ENCODE measurements around the gene ARG1. TPM values are rescaled to one million over a fixed set of nuclear protein-coding genes. Genes with fewer than 3 reads are reported as not detected.

Gene ARG1
- total and polyA plus RNA-seq, 4 donors: 238 to 1,194 (median 883) TPM

DNA sequence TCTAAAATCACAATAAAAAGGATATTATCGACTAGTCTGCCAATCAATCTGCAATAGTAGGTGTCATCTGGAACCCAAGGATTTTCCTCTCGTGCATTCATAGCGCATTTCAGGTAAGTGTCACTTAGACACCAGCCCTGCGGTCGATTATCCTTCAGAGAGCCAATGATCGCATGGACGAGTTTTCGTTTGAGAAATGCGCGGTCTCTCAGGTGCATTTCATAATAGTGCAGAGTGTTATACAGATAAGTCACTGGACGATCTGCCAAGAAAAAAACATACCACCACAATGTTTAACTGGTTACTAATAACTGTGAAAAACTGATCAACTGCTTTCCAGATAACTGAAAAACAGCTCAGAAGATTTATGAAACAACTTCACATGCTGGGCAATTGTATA is 21.0 kb downstream of the ARG1 start:
- no peaks in the 10 kb centered on the region for H3K27me3 ChIP-seq (ENCODE audit: control insufficient read depth in 4 of 4, insufficient read depth in 4 of 4, low read length in 3 of 4)
- no peak for DNase-seq (ENCODE audit: low spot score)
- H3K4me1 ChIP-seq (ENCODE audit: control insufficient read depth in 4 of 4, insufficient read depth in 4 of 4, low read length in 3 of 4): peaks cover 0 to 2% (median 0%) of the 10 kb centered on the region in 4 donors
- TF ChIP-seq MAX (IDR thresholded peaks at IDR 0.05) (no peak), HNF4A (conservative IDR thresholded peaks at IDR 0.05) (peak in 1 of 2 donors; percentile 26)
- no peak overlapping the region for H3K27ac ChIP-seq (ENCODE audit: low read depth in 1 of 2, low read length in 2 of 2)
- no peak overlapping the region for H3K4me3 ChIP-seq (ENCODE audit: low read depth in 1 of 3, low read length in 3 of 3)
- H3K9ac ChIP-seq (ENCODE audit: low read depth in 1 of 2, low read length in 2 of 2): no peak overlapping the region
- H3K36me3 ChIP-seq (ENCODE audit: control insufficient read depth in 4 of 4, insufficient read depth in 3 of 4, low read depth in 1 of 4, low read length in 3 of 4): peaks cover 2 to 59% (median 39%) of the 10 kb centered on the region in 4 donors
- WGBS: 60% methylated on average over 11 of the region's 11 CpGs
- no peaks in the 10 kb centered on the region for H3K9me3 ChIP-seq (ENCODE audit: control insufficient read depth in 4 of 4, low read length in 3 of 4)

DNA sequence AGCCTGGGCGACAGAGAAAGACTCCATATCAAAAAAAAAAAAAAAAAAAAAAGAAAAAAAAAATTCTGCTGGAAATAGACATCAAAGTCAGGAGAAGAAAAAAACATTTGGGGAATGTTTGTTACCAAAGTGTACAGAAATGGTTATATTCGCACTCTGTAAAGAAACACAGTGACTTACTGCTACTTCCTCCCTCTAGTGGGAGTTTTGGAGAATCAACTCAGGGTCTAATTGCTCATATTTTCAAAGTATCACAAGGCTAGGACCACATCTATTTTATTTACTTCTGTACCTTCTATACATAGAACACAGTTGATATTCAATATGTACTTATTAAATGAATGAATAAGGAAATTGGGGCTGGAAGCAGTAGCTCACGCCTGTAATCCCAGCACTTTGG is 24.4 kb downstream of the ARG1 start:
- WGBS: 91% methylated on average over 3 of the region's 3 CpGs
- TF ChIP-seq RAD21 (IDR thresholded peaks at IDR 0.05) (peak; percentile 68 to 77), CTCF (IDR thresholded peaks at IDR 0.05; ENCODE audit: low read depth, low read length, missing input control) (peak; percentile 50), SP1 (IDR thresholded peaks at IDR 0.05) (no peak), NR2F2 (IDR thresholded peaks at IDR 0.05) (no peak), YY1 (IDR thresholded peaks at IDR 0.05) (no peak), ZBTB33 (IDR thresholded peaks at IDR 0.05) (no peak), JUND (IDR thresholded peaks at IDR 0.05) (no peak), FOXA1 (IDR thresholded peaks at IDR 0.05) (no peak)
- TF ChIP-seq, protein P1, sequence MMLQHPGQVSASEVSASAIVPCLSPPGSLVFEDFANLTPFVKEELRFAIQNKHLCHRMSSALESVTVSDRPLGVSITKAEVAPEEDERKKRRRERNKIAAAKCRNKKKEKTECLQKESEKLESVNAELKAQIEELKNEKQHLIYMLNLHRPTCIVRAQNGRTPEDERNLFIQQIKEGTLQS (IDR thresholded peaks at IDR 0.05): no peak
- H3K4me3 ChIP-seq (ENCODE audit: low read depth in 1 of 3, low read length in 3 of 3): no peak overlapping the region
- no peaks in the 10 kb centered on the region for H3K27me3 ChIP-seq (ENCODE audit: control insufficient read depth in 4 of 4, insufficient read depth in 4 of 4, low read length in 3 of 4)
- H3K27ac ChIP-seq (ENCODE audit: low read depth in 1 of 2, low read length in 2 of 2): no peak overlapping the region
- peaks cover 2 to 65% (median 51%) of the 10 kb centered on the region in 4 donors for H3K36me3 ChIP-seq (ENCODE audit: control insufficient read depth in 4 of 4, insufficient read depth in 3 of 4, low read depth in 1 of 4, low read length in 3 of 4)
- H3K9ac ChIP-seq (ENCODE audit: low read depth in 1 of 2, low read length in 2 of 2): no peak overlapping the region
- no peak for DNase-seq (ENCODE audit: low spot score)
- no peaks in the 10 kb centered on the region for H3K9me3 ChIP-seq (ENCODE audit: control insufficient read depth in 4 of 4, low read length in 3 of 4)
- H3K4me1 ChIP-seq (ENCODE audit: control insufficient read depth in 4 of 4, insufficient read depth in 4 of 4, low read length in 3 of 4): peaks cover 0 to 2% (median 0%) of the 10 kb centered on the region in 4 donors

DNA sequence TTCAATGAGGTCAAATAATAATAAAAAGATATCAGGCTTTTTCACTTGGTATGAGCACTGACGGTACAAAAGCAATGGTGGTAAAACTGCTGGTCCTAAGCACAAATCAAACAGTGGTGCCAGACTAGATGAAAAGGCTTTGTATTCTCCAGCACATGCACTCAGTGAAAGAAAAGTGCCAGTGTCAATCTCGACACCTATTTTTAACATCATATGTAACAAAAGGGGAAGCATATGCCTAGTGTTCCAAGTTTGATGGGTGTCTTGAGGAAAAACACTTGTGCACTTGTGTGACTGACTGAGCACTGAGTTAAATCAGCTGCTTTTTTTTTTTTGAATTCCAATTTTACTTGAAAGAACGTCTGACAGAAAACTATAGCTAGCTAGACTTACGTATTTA is 27.7 kb downstream of the ARG1 start:
- peaks cover 1 to 73% (median 65%) of the 10 kb centered on the region in 4 donors for H3K36me3 ChIP-seq (ENCODE audit: control insufficient read depth in 4 of 4, insufficient read depth in 3 of 4, low read depth in 1 of 4, low read length in 3 of 4)
- H3K4me1 ChIP-seq (ENCODE audit: control insufficient read depth in 4 of 4, insufficient read depth in 4 of 4, low read length in 3 of 4): no peaks in the 10 kb centered on the region
- DNase-seq (ENCODE audit: low spot score): no peak
- H3K4me3 ChIP-seq (ENCODE audit: low read depth in 1 of 3, low read length in 3 of 3): no peak overlapping the region
- no peak overlapping the region for H3K27ac ChIP-seq (ENCODE audit: low read depth in 1 of 2, low read length in 2 of 2)
- 91% methylated on average over 4 of the region's 4 CpGs for WGBS
- no peaks in the 10 kb centered on the region for H3K27me3 ChIP-seq (ENCODE audit: control insufficient read depth in 4 of 4, insufficient read depth in 4 of 4, low read length in 3 of 4)
- H3K9ac ChIP-seq (ENCODE audit: low read depth in 1 of 2, low read length in 2 of 2): no peak overlapping the region
- H3K9me3 ChIP-seq (ENCODE audit: control insufficient read depth in 4 of 4, low read length in 3 of 4): no peaks in the 10 kb centered on the region
- no peak for TF ChIP-seq SP1 (IDR thresholded peaks at IDR 0.05)
- no peak for TF ChIP-seq EGR1 (IDR thresholded peaks at IDR 0.05; ENCODE audit: low read depth in 2 of 2)
- TF ChIP-seq ZBTB33 (IDR thresholded peaks at IDR 0.05): no peak
- TF ChIP-seq NR2F2 (IDR thresholded peaks at IDR 0.05): no peak
- TF ChIP-seq CTCF (IDR thresholded peaks at IDR 0.05; ENCODE audit: low read depth, low read length, missing input control): no peak
- TF ChIP-seq REST (IDR thresholded peaks at IDR 0.05): no peak
- TF ChIP-seq JUND (IDR thresholded peaks at IDR 0.05): no peak
- no peak for TF ChIP-seq TAF1 (conservative IDR thresholded peaks at IDR 0.05)
- TF ChIP-seq MAX (IDR thresholded peaks at IDR 0.05): no peak

All from liver (tissue), 9 donors.